ENCODE measurements around the gene ING2. TPM values are rescaled to one million over a fixed set of nuclear protein-coding genes. Genes with fewer than 3 reads are reported as not detected.

ING2 gene
- total RNA-seq, 2 donors from 2014 or later, result 3.0 to 7.9 TPM

- no peak for ATAC-seq (ENCODE audit: insufficient number of reproducible peaks, low FRiP score, low read depth)
- no peak overlapping the region for H3K27ac ChIP-seq
- H3K27me3 ChIP-seq (replicated peaks; ENCODE audit: insufficient read depth), result no peaks in the 10 kb centered on the region
- no peaks in the 10 kb centered on the region for H3K9me3 ChIP-seq
- no peak overlapping the region for H3K4me3 ChIP-seq
- no peak for TF ChIP-seq CTCF (IDR thresholded peaks at IDR 0.05)
- H3K4me1 ChIP-seq (ENCODE audit: control insufficient read depth in 1 of 2, low read depth in 2 of 2), result no peaks in the 10 kb centered on the region
- no peak for DNase-seq (ENCODE audit: low spot score)
- H3K36me3 ChIP-seq, result no peaks in the 10 kb centered on the region
Observed at GRCh38 chr4:183485411-183486160, 19.3 kb upstream of the ING2 start.

GRCh38 chr4:183492791-183493222, 12.1 kb upstream of the ING2 start:
- H3K4me3 ChIP-seq, result no peak overlapping the region
- TF ChIP-seq CTCF (IDR thresholded peaks at IDR 0.05), result no peak
- no peaks in the 10 kb centered on the region for H3K27me3 ChIP-seq (replicated peaks; ENCODE audit: insufficient read depth)
- H3K36me3 ChIP-seq, result no peaks in the 10 kb centered on the region
- no peak overlapping the region for H3K27ac ChIP-seq
- DNase-seq (ENCODE audit: low spot score), result no peak
- ATAC-seq (ENCODE audit: insufficient number of reproducible peaks, low FRiP score, low read depth), result no peak
- H3K4me1 ChIP-seq (ENCODE audit: control insufficient read depth in 1 of 2, low read depth in 2 of 2), result no peaks in the 10 kb centered on the region
- H3K9me3 ChIP-seq, result no peaks in the 10 kb centered on the region

GRCh38 chr4:183493246-183493645, 11.6 kb upstream of the ING2 start:
- ATAC-seq (ENCODE audit: insufficient number of reproducible peaks, low FRiP score, low read depth) (no peak), DNase-seq (ENCODE audit: low spot score) (no peak)
- Histone ChIP-seq H3K36me3 (no peaks in the 10 kb centered on the region), H3K4me3 (no peak overlapping the region), H3K27ac (no peak overlapping the region), H3K4me1 (ENCODE audit: control insufficient read depth in 1 of 2, low read depth in 2 of 2) (no peaks in the 10 kb centered on the region), H3K9me3 (no peaks in the 10 kb centered on the region), H3K27me3 (replicated peaks; ENCODE audit: insufficient read depth) (no peaks in the 10 kb centered on the region)
- no peak for TF ChIP-seq CTCF (IDR thresholded peaks at IDR 0.05)

- no peak for TF ChIP-seq CTCF (IDR thresholded peaks at IDR 0.05)
- no peaks in the 10 kb centered on the region for H3K27me3 ChIP-seq (replicated peaks; ENCODE audit: insufficient read depth)
- no peak overlapping the region for H3K4me3 ChIP-seq
- H3K36me3 ChIP-seq, result no peaks in the 10 kb centered on the region
- DNase-seq (ENCODE audit: low spot score) (no peak), ATAC-seq (ENCODE audit: insufficient number of reproducible peaks, low FRiP score, low read depth) (no peak)
- H3K4me1 ChIP-seq (ENCODE audit: control insufficient read depth in 1 of 2, low read depth in 2 of 2), result no peaks in the 10 kb centered on the region
- no peak overlapping the region for H3K27ac ChIP-seq
- no peaks in the 10 kb centered on the region for H3K9me3 ChIP-seq
Observed at GRCh38 chr4:183495184-183495583, 9.7 kb upstream of the ING2 start.

- H3K36me3 ChIP-seq, result no peaks in the 10 kb centered on the region
- TF ChIP-seq CTCF (IDR thresholded peaks at IDR 0.05), result no peak
- no peaks in the 10 kb centered on the region for H3K9me3 ChIP-seq
- H3K4me3 ChIP-seq, result no peak overlapping the region
- H3K4me1 ChIP-seq (ENCODE audit: control insufficient read depth in 1 of 2, low read depth in 2 of 2), result peaks cover 5 to 12% of the 10 kb centered on the region in 2 donors
- DNase-seq (ENCODE audit: low spot score) (no peak), ATAC-seq (ENCODE audit: insufficient number of reproducible peaks, low FRiP score, low read depth) (no peak)
- no peaks in the 10 kb centered on the region for H3K27me3 ChIP-seq (replicated peaks; ENCODE audit: insufficient read depth)
- H3K27ac ChIP-seq, result no peak overlapping the region
Observed at GRCh38 chr4:183499389-183499788, 5.5 kb upstream of the ING2 start.
